Measurements from ENCODE around the gene OMP. TPM values are rescaled to one million over a fixed set of nuclear protein-coding genes. Genes with fewer than 3 reads are reported as not detected.

Gene OMP
- total and polyA plus RNA-seq, 2 donors (not counting 3 experiments of a cell fraction or from before 2014, with no cell fraction given): 0.80 TPM; not detected in 1

DNA sequence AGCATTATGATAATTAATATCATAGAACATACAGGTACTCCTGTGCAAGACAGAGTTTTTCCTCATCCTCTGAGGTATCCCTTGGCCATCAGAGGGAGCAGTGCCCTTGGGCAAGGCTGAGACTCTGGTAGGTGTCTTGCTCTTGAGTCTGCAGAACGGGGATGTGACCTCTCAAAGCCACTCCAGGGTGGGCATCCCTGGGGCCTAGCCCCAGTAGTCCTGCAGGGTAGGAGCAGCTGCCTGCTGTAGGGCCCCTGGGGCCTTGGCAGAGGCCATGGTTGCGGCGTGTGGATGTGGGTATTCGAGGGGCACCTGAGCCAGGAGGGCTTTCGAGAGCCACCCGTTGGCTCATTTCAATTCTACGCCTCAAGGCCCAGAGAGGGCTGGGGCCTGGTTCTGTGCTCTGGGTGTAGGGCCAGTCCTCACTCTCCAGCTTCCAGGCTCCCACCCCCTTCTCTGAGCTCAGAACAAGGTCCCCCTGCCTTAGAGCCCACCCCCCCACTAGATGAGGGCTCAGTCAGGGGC, 7.7 kb upstream of the OMP start:
- BruUV-seq (replicated peaks): no TSS peak
- no peaks in the 10 kb centered on the region for H3K27me3 ChIP-seq (ENCODE audit: control insufficient read depth in 2 of 2, insufficient read depth in 2 of 2, low read length in 2 of 2)
- no peak overlapping the region for H3K4me2 ChIP-seq (ENCODE audit: insufficient read depth, low read length)
- H3K9ac ChIP-seq (replicated peaks; ENCODE audit: extremely low read depth, insufficient read depth, low read length): no peak overlapping the region
- intact Hi-C loops (cut with micrococcal nuclease) (loop anchor here (5.0 kb wide), 1 partner anchor 173 kb away; no protein-coding TSS in a partner anchor), dilution Hi-C loops (cut with MboI; ENCODE audit: extremely low pct_ligation_motif_present, low sequenced_read_pairs) (no loop called here)
- H3K36me3 ChIP-seq (ENCODE audit: control insufficient read depth in 2 of 2, extremely low read depth in 1 of 2, insufficient read depth in 2 of 2, low read length in 2 of 2): peaks cover 0 to 3% of the 10 kb centered on the region in 2 experiments
- no peaks in the 10 kb centered on the region for H3K4me1 ChIP-seq (ENCODE audit: control insufficient read depth, extremely low read depth, insufficient read depth, low read length)
- ChIA-PET POLR2A (no interaction called here), CTCF (interaction anchor here (0.8 to 7.3 kb wide), 8 partner anchors 9 to 175 kb away, joined by 3 to 148 read pairs (median 7); partner anchors contain the start of gene CAPN5)
- TF ChIP-seq JUN (IDR thresholded peaks at IDR 0.05; ENCODE audit: borderline replicate concordance, insufficient read depth, insufficient read length, low read depth) (no peak), EZH2 (IDR thresholded peaks at IDR 0.05; ENCODE audit: borderline replicate concordance, low read depth, low read length, severe bottlenecking) (no peak), POLR2AphosphoS5 (IDR thresholded peaks at IDR 0.05; ENCODE audit: insufficient read depth, low read depth, low read length) (no peak), FOS (IDR thresholded peaks at IDR 0.05; ENCODE audit: borderline replicate concordance, insufficient read depth, low read length) (no peak), POLR2A (IDR thresholded peaks at IDR 0.05; ENCODE audit: low read depth, low read length) (no peak)
- TF ChIP-seq, protein P1, sequence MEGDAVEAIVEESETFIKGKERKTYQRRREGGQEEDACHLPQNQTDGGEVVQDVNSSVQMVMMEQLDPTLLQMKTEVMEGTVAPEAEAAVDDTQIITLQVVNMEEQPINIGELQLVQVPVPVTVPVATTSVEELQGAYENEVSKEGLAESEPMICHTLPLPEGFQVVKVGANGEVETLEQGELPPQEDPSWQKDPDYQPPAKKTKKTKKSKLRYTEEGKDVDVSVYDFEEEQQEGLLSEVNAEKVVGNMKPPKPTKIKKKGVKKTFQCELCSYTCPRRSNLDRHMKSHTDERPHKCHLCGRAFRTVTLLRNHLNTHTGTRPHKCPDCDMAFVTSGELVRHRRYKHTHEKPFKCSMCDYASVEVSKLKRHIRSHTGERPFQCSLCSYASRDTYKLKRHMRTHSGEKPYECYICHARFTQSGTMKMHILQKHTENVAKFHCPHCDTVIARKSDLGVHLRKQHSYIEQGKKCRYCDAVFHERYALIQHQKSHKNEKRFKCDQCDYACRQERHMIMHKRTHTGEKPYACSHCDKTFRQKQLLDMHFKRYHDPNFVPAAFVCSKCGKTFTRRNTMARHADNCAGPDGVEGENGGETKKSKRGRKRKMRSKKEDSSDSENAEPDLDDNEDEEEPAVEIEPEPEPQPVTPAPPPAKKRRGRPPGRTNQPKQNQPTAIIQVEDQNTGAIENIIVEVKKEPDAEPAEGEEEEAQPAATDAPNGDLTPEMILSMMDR (IDR thresholded peaks at IDR 0.05; ENCODE audit: extremely low read depth in 1 of 2, insufficient read depth in 1 of 2, low read depth in 1 of 2, low read length in 2 of 2): no peak
- no peak overlapping the region for H3K4me3 ChIP-seq (replicated peaks in 1 of 3; ENCODE audit: insufficient read depth in 1 of 3, low read depth in 1 of 3, low read length in 3 of 3)
- no peak overlapping the region for H3K27ac ChIP-seq (ENCODE audit: insufficient read depth, low read depth, low read length)
- no peaks in the 10 kb centered on the region for H3K79me2 ChIP-seq (ENCODE audit: control insufficient read depth, insufficient read depth, low read length)
- no peaks in the 10 kb centered on the region for H3K9me1 ChIP-seq (replicated peaks; ENCODE audit: control insufficient read depth, extremely low read depth, insufficient read depth, low read length)
- H4K20me1 ChIP-seq (replicated peaks; ENCODE audit: control insufficient read depth, extremely low read depth, insufficient read depth, low read length): no peaks in the 10 kb centered on the region
- FAIRE-seq (no peak), DNase-seq (ENCODE audit: low read depth, low spot score) (no peak)
- no peaks in the 10 kb centered on the region for H3K9me3 ChIP-seq (replicated peaks; ENCODE audit: control insufficient read depth, insufficient read depth, low read length)
- no peak overlapping the region for H2AFZ ChIP-seq (ENCODE audit: low read depth, low read length)

Measured in endothelial cell of umbilical vein (primary cell).